Osteoblast (primary cell): ENCODE measurements around the gene PLEKHH2. TPM values are rescaled to one million over a fixed set of nuclear protein-coding genes. Genes with fewer than 3 reads are reported as not detected.

ENCODE experiments used
- DNase-seq: peaks from one replicate; pipeline ENCODE4 v3.0.0; 2011; ENCODE audit warnings: low spot score, mixed read lengths; ENCODE audit not compliant: insufficient read length; ENCODE audit errors: missing footprints
- H2AFZ ChIP-seq: 2 replicates; pipeline ENCODE4 v1.6.0; 2011; ENCODE audit warnings: mild to moderate bottlenecking, low read length
- H3K27ac ChIP-seq: 2 replicates; pipeline ENCODE4 v1.5.1; 2011; ENCODE audit warnings: mild to moderate bottlenecking, low read depth, low read length, moderate library complexity
- H3K27me3 ChIP-seq: 2 replicates; pipeline ENCODE4 v1.6.0; 2012; ENCODE audit warnings: mild to moderate bottlenecking, control low read depth, inconsistent platforms, low read length, moderate library complexity; ENCODE audit not compliant: insufficient read depth
- H3K36me3 ChIP-seq: 2 replicates; pipeline ENCODE4 v1.5.1; 2011; ENCODE audit warnings: mild to moderate bottlenecking, low read length, control low read depth, moderate library complexity; ENCODE audit not compliant: insufficient read depth
- H3K4me1 ChIP-seq: 2 replicates; pipeline ENCODE4 v1.5.1; 2011; ENCODE audit warnings: mild to moderate bottlenecking, low read length, control low read depth, moderate library complexity; ENCODE audit not compliant: insufficient read depth
- H3K4me2 ChIP-seq: 2 replicates; pipeline ENCODE4 v1.6.0; 2011; ENCODE audit warnings: mild to moderate bottlenecking, low read length; ENCODE audit not compliant: insufficient read depth
- H3K4me3 ChIP-seq: fragments of 200-600 bp; sonication (generic); 3 replicates; pipeline ENCODE4 v1.5.1; 2012; ENCODE audit warnings: mild to moderate bottlenecking, low read length, inconsistent platforms; ENCODE audit not compliant: insufficient read depth
- H3K79me2 ChIP-seq: 2 replicates; pipeline ENCODE4 v1.6.0; 2012; ENCODE audit warnings: mild to moderate bottlenecking, low read length, control low read depth, inconsistent platforms; ENCODE audit not compliant: insufficient read depth
- H3K9me3 ChIP-seq: 2 replicates; pipeline ENCODE4 v1.5.1; 2011; ENCODE audit warnings: low read depth, low read length, control low read depth
- H4K20me1 ChIP-seq: 2 replicates; pipeline ENCODE4 v1.6.0; 2012; ENCODE audit warnings: mild to moderate bottlenecking, low read length, control low read depth; ENCODE audit not compliant: insufficient read depth
- CTCF ChIP-seq: IDR thresholded peaks from 2 replicates; pipeline ENCODE4 v1.5.1; 2011; ENCODE audit warnings: mild to moderate bottlenecking, low read depth, low read length, moderate library complexity; ENCODE audit errors: extremely low read depth
- total RNA-seq: library from RNA; depleted of rRNA; stranded (reverse); fragments of >200 nt; gene quantifications from 2 replicates; pipeline ENCODE4 v1.2.3, GENCODE V29; 2012

Gene PLEKHH2
- total RNA-seq, 1 donor: 18.8 TPM

- no peak for DNase-seq
- Histone ChIP-seq H3K4me3 (no peak overlapping the region), H3K27me3 (no peaks in the 10 kb centered on the region), H3K27ac (no peak overlapping the region), H3K79me2 (no peaks in the 10 kb centered on the region), H3K9me3 (no peaks in the 10 kb centered on the region), H3K4me2 (no peak overlapping the region), H3K36me3 (no peaks in the 10 kb centered on the region), H2AFZ (no peak overlapping the region), H3K4me1 (peaks cover 2% of the 10 kb centered on the region), H4K20me1 (no peaks in the 10 kb centered on the region)
- TF ChIP-seq CTCF: no peak
These were observed 24.1 kb upstream of the PLEKHH2 start for GRCh38 chr2:43612944-43613343.

GRCh38 chr2:43616967-43617680, 19.9 kb upstream of the PLEKHH2 start:
- TF ChIP-seq CTCF: no peak
- H3K9me3 ChIP-seq: no peaks in the 10 kb centered on the region
- no peak overlapping the region for H3K27ac ChIP-seq
- no peaks in the 10 kb centered on the region for H3K79me2 ChIP-seq
- H3K4me3 ChIP-seq: no peak overlapping the region
- H2AFZ ChIP-seq: no peak overlapping the region
- H3K4me1 ChIP-seq: peaks cover 2% of the 10 kb centered on the region
- no peak overlapping the region for H3K4me2 ChIP-seq
- no peaks in the 10 kb centered on the region for H4K20me1 ChIP-seq
- no peaks in the 10 kb centered on the region for H3K27me3 ChIP-seq
- no peaks in the 10 kb centered on the region for H3K36me3 ChIP-seq
- no peak for DNase-seq

GRCh38 chr2:43619511-43619910, 17.5 kb upstream of the PLEKHH2 start:
- Histone ChIP-seq H4K20me1 (no peaks in the 10 kb centered on the region), H3K4me2 (no peak overlapping the region)
- DNase-seq: no peak

More at GRCh38 chr2:43619511-43619910, 17.5 kb upstream of the PLEKHH2 start:
- Histone ChIP-seq H3K36me3 (no peaks in the 10 kb centered on the region), H3K27me3 (peaks cover 3% of the 10 kb centered on the region), H3K9me3 (no peaks in the 10 kb centered on the region), H3K4me3 (no peak overlapping the region), H3K4me1 (peaks cover 2% of the 10 kb centered on the region), H3K27ac (no peak overlapping the region), H2AFZ (no peak overlapping the region), H3K79me2 (no peaks in the 10 kb centered on the region)
- no peak for TF ChIP-seq CTCF
